ENCODE results near the gene CCDC33. TPM values are rescaled to one million over a fixed set of nuclear protein-coding genes. Genes with fewer than 3 reads are reported as not detected.

The CCDC33 gene
- total and polyA plus RNA-seq, 10 donors: 0.08 TPM; not detected in 9

DNA sequence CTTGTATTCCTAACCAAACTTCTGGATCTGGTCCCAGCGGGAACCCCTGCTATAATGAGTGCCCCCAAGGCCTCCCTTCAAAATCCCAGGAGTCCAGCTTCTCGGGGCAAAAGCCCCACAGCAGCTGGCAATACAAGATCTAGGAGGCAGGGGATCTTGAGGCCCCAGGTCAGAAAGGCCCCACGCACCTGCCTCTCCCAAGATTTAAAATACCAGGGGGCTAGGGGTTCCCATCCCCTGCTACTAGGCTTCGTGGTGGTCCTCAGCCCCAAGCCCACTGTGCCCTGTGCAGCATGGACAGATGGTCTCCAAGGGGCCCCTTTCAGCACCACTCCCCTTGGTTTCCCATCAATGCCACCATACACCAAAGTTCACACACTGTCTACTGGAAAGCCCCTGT, 147.2 kb downstream of the CCDC33 start:
- H3K27ac ChIP-seq: peak overlapping the region in 6 of 8 donors; percentile 78 to 92 (median 87)
- no peak overlapping the region for H3K4me3 ChIP-seq
- H3K4me1 ChIP-seq: peaks cover 50 to 76% (median 66%) of the 10 kb centered on the region in 6 donors
- intact Hi-C loops (cut with DNase I; ENCODE audit: low total_unique reads): loop anchor here (2.0 kb wide), 1 partner anchor 56 kb away; no protein-coding TSS in a partner anchor
- TF ChIP-seq, protein P1, sequence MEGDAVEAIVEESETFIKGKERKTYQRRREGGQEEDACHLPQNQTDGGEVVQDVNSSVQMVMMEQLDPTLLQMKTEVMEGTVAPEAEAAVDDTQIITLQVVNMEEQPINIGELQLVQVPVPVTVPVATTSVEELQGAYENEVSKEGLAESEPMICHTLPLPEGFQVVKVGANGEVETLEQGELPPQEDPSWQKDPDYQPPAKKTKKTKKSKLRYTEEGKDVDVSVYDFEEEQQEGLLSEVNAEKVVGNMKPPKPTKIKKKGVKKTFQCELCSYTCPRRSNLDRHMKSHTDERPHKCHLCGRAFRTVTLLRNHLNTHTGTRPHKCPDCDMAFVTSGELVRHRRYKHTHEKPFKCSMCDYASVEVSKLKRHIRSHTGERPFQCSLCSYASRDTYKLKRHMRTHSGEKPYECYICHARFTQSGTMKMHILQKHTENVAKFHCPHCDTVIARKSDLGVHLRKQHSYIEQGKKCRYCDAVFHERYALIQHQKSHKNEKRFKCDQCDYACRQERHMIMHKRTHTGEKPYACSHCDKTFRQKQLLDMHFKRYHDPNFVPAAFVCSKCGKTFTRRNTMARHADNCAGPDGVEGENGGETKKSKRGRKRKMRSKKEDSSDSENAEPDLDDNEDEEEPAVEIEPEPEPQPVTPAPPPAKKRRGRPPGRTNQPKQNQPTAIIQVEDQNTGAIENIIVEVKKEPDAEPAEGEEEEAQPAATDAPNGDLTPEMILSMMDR (IDR thresholded peaks at IDR 0.05 in 8 of 11, conservative IDR thresholded peaks at IDR 0.05 in 3 of 11): no peak
- TF ChIP-seq POLR2AphosphoS5 (IDR thresholded peaks at IDR 0.05): no peak
- no peak for TF ChIP-seq POLR2A (IDR thresholded peaks at IDR 0.05)
- no peaks in the 10 kb centered on the region for H3K36me3 ChIP-seq
- WGBS, 5 donors: 83 to 96% (median 91%) methylated on average over 2 to 4 of the region's 4 CpGs
- H3K9me3 ChIP-seq: no peaks in the 10 kb centered on the region
- DNase-seq: peak; percentile 74
- H3K27me3 ChIP-seq (replicated peaks in 1 of 7): no peaks in the 10 kb centered on the region

DNA sequence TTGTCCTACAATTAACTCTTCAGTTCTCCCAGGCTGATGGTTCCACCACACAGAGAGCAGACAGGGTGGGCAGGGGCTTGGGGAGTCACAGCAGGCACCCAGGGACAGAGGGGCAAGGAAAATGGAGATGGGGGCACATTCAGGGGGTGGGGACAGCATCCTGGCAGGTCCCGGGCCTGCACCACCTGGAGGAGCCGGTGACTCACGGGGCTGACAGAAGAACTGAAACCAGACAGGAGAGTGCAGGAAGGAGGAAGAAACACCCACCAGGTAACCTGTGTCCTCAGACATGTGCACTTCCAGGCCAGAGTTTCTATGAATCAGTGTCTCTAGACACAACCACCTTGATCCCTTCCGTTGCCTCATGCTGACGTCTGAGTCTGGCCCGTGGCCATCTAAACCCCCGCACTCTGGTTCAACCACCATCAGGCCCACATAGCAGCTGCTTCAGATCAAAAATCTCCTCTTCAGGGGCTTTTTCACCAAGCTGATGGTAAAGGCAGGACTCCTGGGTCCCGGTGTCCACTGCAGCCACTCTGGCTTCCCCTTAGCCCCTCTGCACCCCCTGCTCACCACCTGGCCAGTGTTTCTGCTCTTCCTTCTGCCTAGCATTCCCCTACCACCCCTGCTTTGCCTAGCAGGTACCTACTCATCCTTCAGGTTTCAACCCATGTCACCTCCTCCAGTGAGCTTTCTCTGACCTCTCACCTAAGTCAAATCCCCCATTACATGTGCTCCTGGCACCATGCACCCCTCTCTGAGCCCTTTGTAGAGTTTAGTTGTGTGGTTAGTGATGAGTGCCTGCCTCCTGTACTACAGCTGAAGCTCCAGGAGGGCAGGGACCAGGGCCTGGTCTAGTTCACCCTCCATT, 147.8 kb downstream of the CCDC33 start:
- H3K9me3 ChIP-seq: no peaks in the 10 kb centered on the region
- no peaks in the 10 kb centered on the region for H3K27me3 ChIP-seq (replicated peaks in 1 of 7)
- WGBS, 5 donors: 34 to 53% (median 41%) methylated on average over 8 of the region's 8 CpGs
- peak in 2 of 3 donors; percentile 27 to 63 for TF ChIP-seq POLR2AphosphoS5 (IDR thresholded peaks at IDR 0.05)
- TF ChIP-seq, protein P1 (IDR thresholded peaks at IDR 0.05 in 8 of 11, conservative IDR thresholded peaks at IDR 0.05 in 3 of 11): no peak
- DNase-seq: peak; percentile 87
- H3K27ac ChIP-seq: peak overlapping the region; percentile 77 to 92 (median 85)
- intact Hi-C loops (cut with DNase I; ENCODE audit: low total_unique reads): loop anchor here (2.0 kb wide), 1 partner anchor 55 kb away; no protein-coding TSS in a partner anchor
- no peak overlapping the region for H3K4me3 ChIP-seq
- H3K4me1 ChIP-seq: peaks cover 50 to 78% (median 66%) of the 10 kb centered on the region in 6 donors
- H3K36me3 ChIP-seq: no peaks in the 10 kb centered on the region

DNA sequence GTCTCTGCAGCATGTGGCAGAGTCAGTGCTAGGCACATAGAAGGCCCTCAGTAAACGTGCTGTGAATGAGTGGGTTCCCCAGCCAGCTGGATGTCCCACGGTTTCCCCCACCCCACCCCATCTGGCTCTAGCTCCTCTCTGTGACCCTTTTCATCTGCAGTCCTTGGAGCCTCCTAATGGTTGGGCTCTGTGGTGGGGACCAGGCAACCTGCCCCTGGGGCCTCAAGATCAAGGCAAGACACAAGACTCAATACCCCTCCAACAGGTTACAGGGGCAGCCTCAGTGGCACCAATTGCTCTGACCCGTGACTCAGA, 148.4 kb downstream of the CCDC33 start:
- intact Hi-C loops (cut with DNase I; ENCODE audit: low total_unique reads): no loop called here
- Histone ChIP-seq H3K27ac (peak overlapping the region; percentile 77 to 92 (median 85)), H3K9me3 (no peaks in the 10 kb centered on the region), H3K27me3 (replicated peaks in 1 of 7) (no peaks in the 10 kb centered on the region), H3K4me1 (peaks cover 50 to 80% (median 64%) of the 10 kb centered on the region in 6 donors), H3K36me3 (no peaks in the 10 kb centered on the region), H3K4me3 (no peak overlapping the region)
- peak; percentile 76 for DNase-seq
- 14 to 36% (median 30%) methylated on average over 2 to 3 of the region's 3 CpGs for WGBS, 5 donors
- TF ChIP-seq, protein P1 (IDR thresholded peaks at IDR 0.05 in 8 of 11, conservative IDR thresholded peaks at IDR 0.05 in 3 of 11): no peak
- TF ChIP-seq POLR2A (IDR thresholded peaks at IDR 0.05): no peak
- no peak for TF ChIP-seq POLR2AphosphoS5 (IDR thresholded peaks at IDR 0.05)

DNA sequence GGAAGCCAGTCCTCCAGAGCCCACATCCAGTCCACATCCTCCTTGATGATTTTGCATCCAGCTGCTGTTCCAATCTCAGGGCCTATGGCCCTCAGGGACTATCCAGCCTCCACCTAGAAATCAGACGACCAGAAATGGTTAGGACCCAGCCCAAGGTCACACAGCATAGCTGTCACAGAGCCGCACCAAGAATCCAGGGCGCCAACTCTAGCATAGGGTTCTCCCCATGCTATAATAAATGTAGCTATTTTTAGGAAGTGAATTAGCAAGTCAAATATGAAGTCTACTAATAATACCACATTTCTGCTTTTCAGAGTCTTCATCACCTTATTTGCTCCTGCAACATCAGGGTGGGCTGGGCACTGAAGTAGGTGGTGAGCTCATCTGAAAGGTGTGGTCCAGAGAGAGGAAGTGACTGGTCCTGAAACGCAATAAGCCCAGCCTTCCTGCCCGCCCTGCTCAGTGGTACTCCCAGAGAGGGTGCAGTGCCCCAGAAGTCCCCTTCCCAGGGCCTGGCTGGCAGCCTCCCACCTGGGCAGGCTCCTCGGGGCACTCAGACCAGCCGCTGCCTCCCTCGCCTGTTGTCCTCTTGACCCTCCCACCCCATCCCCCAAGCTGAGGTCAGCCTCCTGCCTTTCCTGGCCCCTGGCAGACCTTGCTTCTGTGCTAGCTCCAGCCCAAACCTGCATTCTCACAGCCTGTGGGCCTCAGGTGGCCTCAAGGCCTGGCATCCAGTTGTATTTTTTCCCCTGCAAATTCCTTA, 148.9 kb downstream of the CCDC33 start:
- Histone ChIP-seq H3K4me1 (peaks cover 50 to 85% (median 67%) of the 10 kb centered on the region in 6 donors), H3K36me3 (no peaks in the 10 kb centered on the region), H3K9me3 (no peaks in the 10 kb centered on the region), H3K27ac (peak overlapping the region; percentile 77 to 92 (median 85)), H3K27me3 (replicated peaks in 1 of 7) (no peaks in the 10 kb centered on the region), H3K4me3 (no peak overlapping the region)
- WGBS, 5 donors: 17 to 33% (median 19%) methylated on average over 8 of the region's 8 CpGs
- TF ChIP-seq POLR2AphosphoS5 (IDR thresholded peaks at IDR 0.05): peak; percentile 82 to 86 (median 84)
- TF ChIP-seq, protein P1 (IDR thresholded peaks at IDR 0.05 in 8 of 11, conservative IDR thresholded peaks at IDR 0.05 in 3 of 11): no peak
- no peak for TF ChIP-seq POLR2A (IDR thresholded peaks at IDR 0.05)
- intact Hi-C loops (cut with DNase I; ENCODE audit: low total_unique reads): no loop called here
- DNase-seq: peak; percentile 94

All from spleen (tissue), 11 donors.